DMS53 treated with DMSO at 0.1 percent for 48 hours (cell line): ENCODE measurements around the gene PCSK9.
A peak's percentile ranks its signal among the peaks of the same experiment; 100 is the strongest.
"Not testable (repeated sequence)": the region's sequence is repeated elsewhere in the genome, so short reads cannot be mapped to it uniquely, and the experiment has no call there.

Experiments used
- DNase-seq: peaks from one replicate; lab custom pipeline; 2025; ENCODE audit not compliant: unreplicated experiment; lab: John Stamatoyannopoulos, UW

The PCSK9 gene

GRCh38 chr1:55007625-55008024, 31.7 kb upstream of the PCSK9 start:
- no peak for DNase-seq

GRCh38 chr1:55010194-55010886, 29.0 kb upstream of the PCSK9 start:
- DNase-seq = no peak

- no peak for DNase-seq
Observed at GRCh38 chr1:55010887-55011217, 28.5 kb upstream of the PCSK9 start.

DNA sequence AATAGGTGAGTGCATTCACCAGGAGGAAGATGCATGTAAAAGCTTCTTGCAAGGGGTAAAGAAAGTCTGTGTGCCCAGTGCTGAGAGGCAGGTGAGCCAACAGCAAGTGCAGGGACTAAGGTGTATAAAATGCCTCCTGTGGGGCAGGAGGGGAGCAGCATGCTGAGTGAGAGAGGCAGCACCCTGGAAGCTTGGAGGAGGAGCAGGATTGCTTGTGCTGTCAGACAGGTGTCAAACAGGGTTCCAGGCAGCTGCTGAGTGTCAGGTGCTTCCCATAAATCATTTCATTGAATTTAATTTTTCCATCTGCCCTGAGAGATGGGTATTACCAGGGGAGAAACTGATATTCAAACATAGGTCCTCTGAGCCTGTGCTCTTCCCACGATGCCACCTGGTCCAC, 26.7 kb upstream of the PCSK9 start:
- DNase-seq = peak; percentile 73

- DNase-seq = no peak
Observed at GRCh38 chr1:55015123-55015522, 24.2 kb upstream of the PCSK9 start.

DNA sequence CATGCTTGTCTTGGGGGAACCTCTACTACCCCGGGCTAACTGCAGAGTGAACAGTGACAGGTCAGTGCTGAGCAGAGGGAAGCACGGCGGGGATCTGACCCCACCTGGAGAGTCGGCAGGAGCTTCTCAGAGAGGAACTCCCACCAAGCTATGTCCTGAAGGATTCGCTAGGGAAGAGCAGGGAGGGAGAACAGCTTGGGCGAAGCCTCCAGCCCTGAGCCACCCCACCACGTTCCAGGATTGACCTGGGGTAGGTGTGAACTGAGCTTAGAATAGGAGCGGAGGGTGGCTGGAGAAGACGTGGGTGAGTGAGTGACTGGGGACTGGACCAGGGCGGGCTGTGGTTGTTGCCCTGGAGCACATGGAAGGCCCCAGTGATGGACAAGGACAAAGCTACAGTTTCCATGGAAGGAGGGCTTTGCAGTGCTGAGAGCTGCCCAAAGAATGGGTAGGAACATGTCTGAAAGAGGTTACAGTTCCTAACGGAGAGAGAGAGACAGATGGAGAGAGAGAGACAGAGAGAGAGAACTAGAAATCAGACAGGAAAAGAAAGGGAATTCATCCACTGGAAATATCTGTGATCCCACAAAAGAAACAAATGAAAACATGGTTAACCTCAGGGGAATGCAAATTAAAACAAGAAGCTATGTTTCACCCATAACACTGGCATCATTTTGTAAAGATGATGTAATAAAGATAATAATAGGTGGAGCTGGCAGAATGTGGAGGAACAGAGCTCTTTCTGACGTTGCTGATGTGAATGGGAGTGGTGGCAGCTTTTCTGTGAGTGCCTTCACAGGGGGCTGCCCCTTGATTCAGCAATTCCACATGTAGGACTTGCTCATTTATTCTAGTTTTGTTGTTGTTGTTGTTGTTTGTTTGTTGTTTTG, 23.4 kb upstream of the PCSK9 start:
- DNase-seq = no peak

DNA sequence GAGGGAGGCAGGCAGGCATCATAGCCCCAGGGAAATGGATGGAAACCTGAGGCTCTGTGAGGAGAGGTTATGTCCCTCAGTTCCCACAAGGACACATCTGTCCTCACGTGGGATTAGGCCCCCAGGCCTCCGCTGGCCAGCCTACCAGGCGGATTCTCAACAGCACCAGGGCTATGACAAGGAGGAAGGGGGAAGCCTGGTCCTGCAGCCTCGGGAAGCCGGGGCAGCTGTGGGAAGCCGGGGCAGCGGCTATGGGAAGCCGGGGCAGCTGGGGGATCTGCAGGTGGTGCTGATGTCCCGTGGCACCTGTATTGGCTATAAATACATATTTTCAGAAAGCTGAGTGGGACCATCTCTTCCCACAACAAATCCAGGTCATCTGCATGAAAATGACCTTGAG, 21.0 kb upstream of the PCSK9 start:
- no peak for DNase-seq

GRCh38 chr1:55021942-55022546, 17.3 kb upstream of the PCSK9 start:
- peak; percentile 99 for DNase-seq

DNA sequence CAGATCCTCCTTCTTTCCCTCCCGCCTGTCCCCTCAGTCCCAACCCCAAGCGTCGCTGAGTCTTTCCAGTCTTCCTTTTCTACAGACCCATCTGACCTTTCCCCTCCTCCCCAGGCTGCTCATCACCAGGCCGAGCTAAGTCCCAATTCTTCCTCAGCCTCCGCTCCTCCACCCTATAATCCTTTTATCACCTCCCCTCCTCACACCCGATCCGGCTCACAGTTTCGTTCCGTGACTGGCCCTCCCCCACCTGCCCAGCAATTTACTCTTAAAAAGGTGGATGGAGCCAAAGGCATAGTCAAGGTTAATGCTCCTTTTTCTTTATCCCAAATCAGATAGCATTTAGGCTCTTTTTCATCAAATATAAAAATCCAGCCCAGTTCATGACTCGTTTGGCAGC, 15.2 kb upstream of the PCSK9 start:
- DNase-seq = not testable (repeated sequence)

- not testable (repeated sequence) for DNase-seq
Observed at GRCh38 chr1:55026682-55027081, 12.7 kb upstream of the PCSK9 start.

- DNase-seq = not testable (repeated sequence)
Observed at GRCh38 chr1:55031098-55031497, 8.2 kb upstream of the PCSK9 start.

- DNase-seq = no peak
Observed at GRCh38 chr1:55033265-55033614, 6.1 kb upstream of the PCSK9 start.

DNA sequence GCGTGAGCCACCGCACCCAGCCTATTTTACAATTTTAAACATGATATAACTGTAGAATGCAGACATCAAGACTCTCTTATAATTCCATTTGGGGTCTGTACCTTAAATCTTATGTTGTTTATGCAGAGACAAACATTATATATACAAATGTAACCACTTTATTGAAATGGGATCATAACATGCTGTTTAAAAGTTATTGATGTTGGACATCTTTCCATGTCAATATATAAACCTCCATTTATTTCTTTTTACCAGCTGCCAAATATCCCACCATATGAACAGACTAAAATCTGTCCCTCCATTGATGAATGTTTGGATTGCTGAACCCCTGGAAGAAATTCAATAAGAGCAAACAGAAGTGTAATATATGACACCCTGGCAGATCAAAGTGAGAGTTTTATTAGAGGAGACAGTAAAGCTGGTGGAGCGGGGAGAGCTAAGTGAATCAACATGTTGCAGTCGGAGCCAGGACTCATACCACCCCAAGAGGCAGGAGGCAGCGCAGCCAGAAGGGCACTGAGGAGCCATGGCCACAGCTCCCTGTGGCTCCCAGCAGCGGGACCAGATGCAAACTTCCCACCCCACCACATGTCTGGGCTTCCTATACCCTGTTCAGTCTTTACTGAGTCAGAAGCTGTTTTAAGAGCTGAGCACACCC, 4.7 kb upstream of the PCSK9 start:
- no peak for DNase-seq

- no peak for DNase-seq
Observed at GRCh38 chr1:55035904-55036303, 3.4 kb upstream of the PCSK9 start.

- no peak for DNase-seq
Observed at GRCh38 chr1:55037733-55038551, 1.4 kb upstream of the PCSK9 start.

- no peak for DNase-seq
Observed at GRCh38 chr1:55038552-55038838, 853 bp upstream of the PCSK9 start.

DNA sequence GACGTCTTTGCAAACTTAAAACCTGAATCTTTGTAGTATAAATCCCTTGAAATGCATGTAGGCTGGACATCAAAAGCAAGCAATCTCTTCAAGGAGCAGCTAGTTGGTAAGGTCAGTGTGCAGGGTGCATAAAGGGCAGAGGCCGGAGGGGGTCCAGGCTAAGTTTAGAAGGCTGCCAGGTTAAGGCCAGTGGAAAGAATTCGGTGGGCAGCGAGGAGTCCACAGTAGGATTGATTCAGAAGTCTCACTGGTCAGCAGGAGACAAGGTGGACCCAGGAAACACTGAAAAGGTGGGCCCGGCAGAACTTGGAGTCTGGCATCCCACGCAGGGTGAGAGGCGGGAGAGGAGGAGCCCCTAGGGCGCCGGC, 390 bp upstream of the PCSK9 start:
- no peak for DNase-seq

DNA sequence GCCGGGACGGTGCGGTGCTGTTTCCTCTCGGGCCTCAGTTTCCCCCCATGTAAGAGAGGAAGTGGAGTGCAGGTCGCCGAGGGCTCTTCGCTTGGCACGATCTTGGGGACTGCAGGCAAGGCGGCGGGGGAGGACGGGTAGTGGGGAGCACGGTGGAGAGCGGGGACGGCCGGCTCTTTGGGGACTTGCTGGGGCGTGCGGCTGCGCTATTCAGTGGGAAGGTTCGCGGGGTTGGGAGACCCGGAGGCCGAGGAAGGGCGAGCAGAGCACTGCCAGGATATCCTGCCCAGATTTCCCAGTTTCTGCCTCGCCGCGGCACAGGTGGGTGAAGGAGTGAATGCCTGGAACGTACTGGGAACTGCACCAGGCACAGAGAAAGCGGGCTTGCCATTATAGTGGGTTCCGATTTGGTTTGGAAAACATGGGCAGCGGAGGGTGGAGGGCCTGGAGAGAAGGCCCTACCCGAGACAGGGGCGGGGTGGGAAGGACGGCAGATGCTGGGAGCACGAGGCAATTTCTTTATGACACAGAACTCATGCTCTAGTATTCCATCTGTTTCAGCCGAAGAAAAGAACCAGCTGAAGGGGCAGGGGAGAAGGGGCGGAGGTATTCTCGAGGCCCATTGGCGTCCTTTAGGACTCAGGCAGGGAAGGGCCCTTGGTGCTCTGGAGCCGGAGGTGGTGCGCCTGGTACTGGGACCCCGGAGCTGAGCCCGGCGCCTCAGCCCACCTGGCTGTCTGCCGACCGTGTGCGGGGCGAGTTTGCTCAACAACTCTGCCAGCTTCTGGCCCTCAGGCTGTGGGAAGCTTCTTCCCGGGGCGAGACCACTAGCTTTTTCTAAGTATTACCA, 960 bp downstream of the PCSK9 start:
- DNase-seq = peak; percentile 13

DNA sequence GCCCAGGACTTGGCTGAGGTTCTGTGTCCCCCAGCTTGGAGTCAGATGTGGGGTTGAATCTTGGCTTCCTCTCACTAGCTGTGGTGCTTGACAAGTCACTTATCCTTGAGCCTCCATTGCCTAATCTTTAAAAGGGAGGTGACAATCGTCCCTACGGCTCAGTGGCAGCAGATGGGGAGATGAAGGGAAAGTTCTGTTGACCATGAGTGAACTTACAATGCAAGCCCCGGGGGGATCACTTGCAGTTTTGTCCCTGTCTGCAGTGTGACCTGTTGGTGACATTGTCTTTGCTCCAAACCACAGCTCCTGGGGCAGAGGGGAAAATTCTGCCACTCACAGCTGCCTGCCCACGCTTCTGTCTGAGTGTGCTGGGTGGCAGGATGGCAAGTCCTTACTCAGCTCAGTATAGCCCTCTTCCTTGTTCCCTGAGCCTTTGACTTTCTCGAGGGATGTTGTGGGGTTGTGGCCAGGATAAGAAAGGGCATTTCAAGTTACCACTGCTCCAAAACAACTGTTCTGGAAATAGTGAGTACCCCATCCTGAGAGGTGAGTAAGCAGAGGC, 1.7 kb downstream of the PCSK9 start:
- DNase-seq = no peak

DNA sequence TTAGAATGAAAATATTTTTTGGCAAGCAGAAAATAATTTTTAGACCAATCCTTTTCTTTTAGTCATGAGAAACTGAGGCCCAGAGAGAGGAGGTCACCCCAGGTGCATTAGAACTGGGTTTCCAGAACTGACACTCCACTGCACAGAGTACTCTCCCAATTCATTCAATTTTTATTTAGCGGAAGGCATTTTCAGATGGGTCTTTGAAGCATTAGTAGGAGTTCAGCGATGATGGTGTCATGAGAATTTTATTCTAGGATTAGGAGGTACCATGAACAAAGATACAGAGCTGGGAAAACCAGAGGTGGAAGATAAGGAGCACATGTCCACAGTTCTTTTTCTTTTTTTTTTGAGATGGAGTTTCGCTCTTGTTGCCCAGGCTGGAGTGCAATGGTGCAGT, 2.3 kb downstream of the PCSK9 start:
- no peak for DNase-seq
